H1 (cell line): ENCODE measurements around the gene TPM1. TPM values are rescaled to one million over a fixed set of nuclear protein-coding genes. Genes with fewer than 3 reads are reported as not detected.

Experiments
- ASH2L ChIP-seq: fragments of 200-600, 300-600 bp; sonication (generic); IDR thresholded peaks from one replicate; pipeline ENCODE4 v1.7.1; 2017; ENCODE audit warnings: low read length
- POLR2AphosphoS5 ChIP-seq: IDR thresholded peaks from 2 replicates; pipeline ENCODE4 v1.6.1; 2011; ENCODE audit warnings: low read depth, low read length
- SAP30 ChIP-seq: fragments of 300-600 bp; sonication (generic); IDR thresholded peaks from 2 replicates; pipeline ENCODE4 v1.7.1; 2012; ENCODE audit warnings: low read length, moderate library complexity, mild to moderate bottlenecking, inconsistent platforms; ENCODE audit not compliant: insufficient read depth, insufficient replicate concordance
- TCF12 ChIP-seq: IDR thresholded peaks from 2 replicates; pipeline ENCODE4 v1.6.1; 2011; ENCODE audit warnings: low read depth, mild to moderate bottlenecking, low read length
- polyA plus RNA-seq, 7 experiments: library from polyadenylated mRNA; depleted of rRNA in 3 of 7; stranded (reverse) in 5 of 7; unstranded in 2 of 7; fragments of >200 nt in 5 of 7; fragments of 200-250 nt in 2 of 7; gene quantifications; 1 replicate in 5 of 7; 2 replicates in 1 of 7; 4 replicates in 1 of 7; pipeline versions ENCODE4 v1.2.1 to v1.2.3, GENCODE V29; 2011 to 2013; ENCODE audit warnings: missing spikeins in 2 of 7, mixed read lengths in 2 of 7
- total RNA-seq: library from RNA; stranded (reverse); fragmentation: NEBNext Ultra II Directional; extraction: Animal tissue kit (Norgen Biotek cat#: 25700); gene quantifications from 2 replicates; pipeline ENCODE4 v1.2.1, GENCODE V29; 2021

TPM1 gene
- total and polyA plus RNA-seq, 2 of the 8 experiments (the other 6 are each of a cell fraction or from before 2014, with no cell fraction given): 258 to 579 TPM

DNA sequence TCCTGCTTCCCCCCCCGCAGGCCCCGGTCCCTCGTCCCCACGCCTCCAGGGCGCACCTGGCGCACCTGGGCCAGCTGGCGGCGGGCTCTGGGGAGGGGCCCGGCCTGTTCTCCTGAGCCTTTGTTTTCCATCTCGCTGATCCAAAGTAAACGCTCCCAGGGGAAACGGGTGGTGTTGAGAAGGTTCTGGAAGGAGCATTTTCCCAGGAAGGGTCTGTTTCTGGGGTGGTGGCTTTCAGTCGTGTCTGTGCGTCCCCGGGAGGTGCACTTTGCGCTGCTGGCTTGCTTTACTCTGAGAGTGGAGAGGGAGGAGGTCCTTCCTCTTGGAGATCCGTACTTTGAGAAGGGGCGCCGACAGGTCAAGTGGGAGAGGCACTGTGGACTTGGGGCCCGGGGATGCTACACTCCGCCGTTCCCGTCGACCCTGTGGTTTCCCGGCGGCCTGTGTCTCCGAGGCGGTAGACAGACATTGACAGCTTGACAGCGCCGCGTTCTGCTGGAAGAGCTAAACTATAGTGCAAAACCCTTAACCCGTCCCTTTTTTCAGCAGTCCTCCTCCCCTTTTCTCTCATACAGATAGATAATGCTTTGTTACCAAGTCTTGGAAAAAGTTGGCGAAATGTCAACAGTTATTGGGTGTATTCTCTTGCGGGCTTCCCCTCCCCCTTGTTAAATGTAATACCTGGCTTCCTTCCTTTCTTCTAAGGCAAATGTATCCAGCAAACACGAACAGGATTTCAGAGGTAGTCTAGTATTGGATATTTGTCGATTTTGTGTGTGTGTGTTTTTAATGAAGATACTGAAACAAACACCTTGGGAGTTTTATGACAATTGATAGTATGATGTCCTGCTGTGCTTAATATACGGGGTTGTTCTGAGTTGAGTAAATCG, 6.5 kb downstream of the TPM1 start (continued):
- TF ChIP-seq SAP30: peak; percentile 92
- TF ChIP-seq ASH2L: no peak
- TF ChIP-seq POLR2AphosphoS5: peak; percentile 75; the same call in 1 of the 2 replicates
- TF ChIP-seq TCF12: 0 out of 2 replicates have a peak, but pooled peaks have one; percentile 54
